GM11168 (cell line): ENCODE results near the gene EPS8.

Experiments
- in situ Hi-C: fragments of 300-500 bp; cut with MboI; formaldehyde crosslinking; loops from one replicate; pipeline ENCODE4 v1.12.0; 2022; ENCODE audit warnings: low sequenced_read_pairs; ENCODE audit not compliant: unreplicated experiment

The EPS8 gene

DNA sequence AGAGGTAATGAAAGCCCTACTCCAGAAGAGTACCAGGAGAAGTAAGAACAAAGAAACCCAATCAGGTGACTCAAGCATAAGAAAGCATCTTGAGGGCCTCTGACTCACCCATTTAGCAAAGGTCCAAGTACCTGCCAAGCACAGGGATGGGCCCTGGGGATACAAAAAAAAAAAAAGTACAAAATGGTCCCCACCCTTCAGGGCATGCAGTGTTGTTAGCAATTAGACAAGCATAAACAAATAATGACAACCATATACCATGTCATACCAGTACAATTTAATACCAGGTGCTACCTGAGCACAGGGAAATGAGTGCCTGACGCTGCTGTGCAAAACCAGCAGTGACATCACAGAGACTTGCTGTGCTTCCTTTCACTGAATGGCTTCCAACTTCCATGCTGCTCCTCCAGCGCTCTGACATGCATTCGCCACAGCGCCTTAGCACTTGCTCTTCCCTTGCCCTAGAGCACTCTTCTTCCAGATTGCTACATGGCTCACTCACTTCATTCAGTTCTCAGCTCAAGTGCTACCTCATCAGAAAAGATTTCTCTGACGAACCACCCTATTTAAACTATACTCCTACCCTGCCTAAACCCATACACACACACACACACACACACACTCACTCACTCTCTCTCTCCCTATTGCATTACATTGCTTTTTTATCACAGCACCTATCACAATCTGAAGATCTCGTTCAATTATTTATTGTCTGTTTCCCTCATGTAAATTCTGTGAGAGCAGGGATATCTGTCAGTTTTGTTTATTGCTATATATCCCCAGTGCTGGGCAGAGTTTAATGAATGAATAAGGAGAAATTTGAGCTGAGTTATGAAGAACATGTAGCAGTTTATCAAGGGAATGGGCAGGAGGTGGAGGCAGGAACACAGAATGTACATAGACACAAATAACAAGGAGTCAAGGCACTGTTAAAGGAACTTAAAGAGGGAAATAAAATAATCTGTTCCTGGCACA lies 12.9 kb upstream of the EPS8 start:
- in situ Hi-C loops: no loop called here

DNA sequence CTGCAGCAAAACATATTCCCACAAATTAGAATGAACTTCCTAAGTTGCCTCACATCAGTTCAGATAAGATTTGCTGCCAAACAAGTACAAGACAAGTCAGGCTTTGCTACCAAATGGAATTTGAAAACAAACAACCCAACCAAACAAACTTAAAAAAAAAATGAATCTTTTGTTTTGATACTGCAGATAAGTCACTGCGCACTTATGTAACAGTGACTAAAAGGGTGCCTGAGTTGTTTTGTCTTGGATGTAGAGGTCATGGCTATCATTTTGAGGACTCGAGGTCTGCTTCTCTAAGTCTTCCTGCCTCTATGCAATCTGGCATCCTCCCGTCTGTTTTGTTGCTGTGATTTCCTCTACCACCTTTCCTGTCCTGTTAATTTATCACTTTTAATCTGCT lies 11.1 kb upstream of the EPS8 start:
- in situ Hi-C loops: no loop called here

DNA sequence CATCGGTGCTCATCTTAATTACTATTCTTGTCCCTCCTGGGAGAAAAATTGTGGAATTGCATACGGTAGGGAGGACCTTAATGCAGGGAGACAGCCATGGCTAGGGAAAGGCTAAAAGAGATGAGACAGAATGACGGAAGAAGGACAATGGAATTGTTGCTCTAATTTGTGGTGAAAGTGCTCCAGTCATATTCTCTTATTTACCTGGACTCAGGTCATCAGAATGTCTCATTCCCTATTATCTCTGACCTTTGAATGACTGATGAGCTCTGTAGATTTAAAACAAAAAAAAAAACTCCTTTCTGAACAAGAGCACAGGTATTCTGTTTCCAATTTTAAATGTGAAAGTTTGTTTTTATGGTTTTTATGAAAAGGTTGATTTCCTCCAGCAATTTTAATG lies 8.6 kb upstream of the EPS8 start:
- in situ Hi-C loops: no loop called here

DNA sequence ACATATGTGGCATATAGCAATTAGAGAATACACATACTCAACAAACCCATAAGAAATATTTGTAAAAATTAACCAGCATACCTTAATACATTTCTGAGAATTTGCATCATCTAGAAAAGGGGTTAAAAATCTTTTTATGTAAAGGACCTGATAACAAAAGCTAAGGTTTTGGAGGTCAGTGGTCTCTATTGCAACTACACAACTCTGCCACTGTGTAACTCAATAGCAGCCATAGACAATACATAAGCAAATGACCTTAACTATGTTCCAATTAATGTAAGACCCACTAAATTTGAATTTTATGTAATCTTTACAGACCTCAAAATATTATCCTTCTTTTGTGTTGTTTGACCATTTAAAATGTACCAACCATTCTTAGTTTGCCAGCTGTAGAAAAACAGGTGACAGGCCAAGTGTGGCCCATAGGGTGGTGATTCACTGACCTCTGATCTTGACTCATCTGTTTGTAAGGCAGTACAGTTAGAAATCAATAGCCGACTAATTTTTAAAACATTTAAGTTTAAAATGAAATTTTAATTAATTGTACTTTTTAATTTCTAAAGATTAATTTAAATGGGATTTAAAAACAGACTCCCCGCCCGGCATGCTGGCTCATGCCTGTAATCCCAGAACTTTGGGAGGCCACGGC lies 7.4 kb upstream of the EPS8 start:
- in situ Hi-C loops: no loop called here

DNA sequence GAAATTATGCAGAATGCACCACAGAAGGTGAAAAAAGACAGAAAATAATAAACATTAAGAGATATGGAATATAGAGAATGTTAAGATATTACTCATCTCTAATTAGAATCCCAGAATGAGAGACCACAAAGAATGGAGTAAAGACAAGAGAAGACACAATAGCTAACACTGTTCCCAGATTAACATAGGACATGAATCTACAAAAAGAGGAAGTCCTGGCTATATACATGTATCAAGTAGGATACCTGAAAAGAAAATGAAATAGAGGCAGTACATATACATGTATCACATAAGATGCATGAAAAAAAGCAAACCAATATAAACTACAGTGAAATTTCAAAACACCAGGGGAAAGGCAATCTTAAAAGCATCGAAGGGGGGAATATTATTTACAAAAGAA lies 5.6 kb upstream of the EPS8 start:
- in situ Hi-C loops: no loop called here

DNA sequence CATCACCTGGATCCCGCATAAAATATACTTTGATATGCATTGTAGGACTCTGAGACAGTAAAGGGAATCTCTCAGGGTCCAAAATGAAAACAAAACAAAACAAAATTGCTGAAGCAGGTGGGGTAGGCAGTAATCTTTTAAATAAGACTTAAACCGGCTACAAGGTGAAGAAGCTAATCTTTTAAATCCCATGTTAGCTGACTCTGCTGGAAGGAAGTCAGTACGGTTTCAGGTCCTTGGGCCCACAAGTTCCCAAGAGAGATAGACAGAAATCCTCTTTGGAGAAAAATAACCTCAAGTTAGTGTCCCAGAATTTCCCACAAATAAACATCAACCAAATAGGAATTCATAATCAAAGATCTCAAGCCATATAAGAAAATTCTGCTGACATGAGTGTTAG lies 5.0 kb upstream of the EPS8 start:
- in situ Hi-C loops: no loop called here

DNA sequence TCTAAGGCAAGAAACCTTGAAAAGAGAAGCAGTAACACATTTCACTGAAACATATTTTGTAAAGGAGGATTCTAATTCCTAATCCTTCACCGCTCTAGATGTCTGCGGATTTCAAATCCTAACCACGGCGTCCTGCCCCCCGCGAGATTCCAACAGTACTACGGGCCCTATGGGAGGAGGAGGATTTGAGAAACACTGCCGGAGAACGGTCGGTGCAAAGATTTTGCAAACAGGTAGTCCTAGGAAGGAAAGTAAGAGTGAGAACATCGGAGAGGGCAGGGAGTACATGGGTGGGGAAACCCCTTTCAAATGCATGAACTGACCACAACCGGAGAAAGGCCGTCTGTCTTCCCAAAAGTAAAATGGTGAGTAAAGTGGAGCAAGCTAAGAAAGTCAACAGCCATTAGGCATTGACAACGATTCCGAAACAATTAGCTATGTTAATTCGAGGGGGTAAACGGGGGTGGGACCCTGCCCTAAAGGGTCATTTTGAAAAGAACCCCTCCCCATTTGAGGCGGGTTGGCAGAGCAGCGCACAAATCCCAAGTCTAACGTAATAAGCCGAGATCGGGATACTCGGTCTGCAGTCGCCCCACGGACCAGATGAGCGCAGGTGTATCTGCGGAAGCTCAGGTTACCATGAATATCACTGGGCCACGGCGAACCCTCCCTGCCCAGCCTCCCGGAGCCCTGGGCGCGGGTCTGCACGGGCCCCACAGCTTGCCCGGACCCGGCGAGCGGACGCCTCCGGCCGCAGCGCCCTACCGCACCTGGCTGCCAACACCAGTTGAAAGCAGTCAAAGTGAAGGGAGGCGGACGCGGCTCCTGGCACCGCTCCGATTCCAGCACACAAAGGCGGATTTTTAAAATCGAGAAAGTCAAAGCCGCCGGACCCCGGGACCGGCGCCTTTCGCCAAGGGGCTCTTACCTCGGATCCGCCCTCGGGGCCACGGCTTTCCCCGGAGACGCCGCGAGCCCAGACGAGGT lies 662 bp downstream of the EPS8 start:
- in situ Hi-C loops: no loop called here

DNA sequence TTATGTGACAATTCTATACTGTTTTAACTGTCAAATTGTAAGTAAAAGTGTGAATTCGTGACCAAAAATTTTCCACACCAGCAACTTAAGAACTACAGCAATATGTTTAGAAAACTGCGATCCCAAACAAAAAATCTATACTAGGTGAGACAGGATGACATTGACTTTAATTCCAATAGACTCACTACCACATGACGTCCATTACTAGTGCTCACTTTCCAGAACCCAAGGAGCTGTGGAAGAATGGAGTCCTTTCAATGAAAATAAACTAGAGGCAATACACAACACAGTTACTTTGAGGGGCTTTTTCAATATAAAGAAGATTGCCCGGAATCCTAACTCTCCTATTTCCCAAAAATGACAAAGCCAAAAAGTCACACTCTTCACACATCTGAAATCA lies 1.4 kb downstream of the EPS8 start:
- in situ Hi-C loops: no loop called here

DNA sequence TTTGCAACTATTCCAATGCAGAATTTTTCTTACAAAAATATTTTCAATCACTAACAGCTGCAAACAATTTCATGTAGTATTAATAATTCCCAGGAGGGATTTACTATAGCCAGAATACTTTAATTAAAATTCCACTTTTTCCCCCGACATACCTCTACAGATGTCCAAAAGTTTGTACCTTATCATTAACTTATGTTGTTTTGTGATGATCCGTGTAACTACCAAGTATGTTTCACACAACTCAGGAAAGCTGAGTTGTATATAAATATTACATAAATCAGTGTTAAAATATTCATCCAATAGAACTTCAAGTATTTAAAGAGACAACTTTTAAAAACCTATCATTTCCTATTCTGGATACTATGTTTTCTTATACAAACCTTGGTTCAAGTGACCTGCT lies 2.4 kb downstream of the EPS8 start:
- in situ Hi-C loops: no loop called here

DNA sequence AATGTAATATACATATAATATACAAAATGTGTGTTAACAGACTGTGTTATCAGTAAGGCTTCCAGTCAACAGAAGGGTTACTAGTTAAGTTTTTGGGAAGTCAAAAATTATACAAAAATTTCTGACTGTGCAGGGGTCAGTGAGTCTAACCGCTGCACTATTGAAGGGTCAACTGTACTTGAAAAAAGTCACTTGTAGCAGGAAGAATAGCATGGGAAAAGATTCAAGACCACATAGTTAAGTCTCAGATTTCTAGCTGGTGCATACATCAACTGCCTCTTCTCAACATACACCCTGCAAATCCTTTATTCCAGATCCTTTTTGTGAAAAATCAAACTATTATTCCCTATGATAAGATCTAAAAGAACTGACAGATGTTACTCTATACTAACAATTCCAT lies 5.9 kb downstream of the EPS8 start:
- in situ Hi-C loops: no loop called here

DNA sequence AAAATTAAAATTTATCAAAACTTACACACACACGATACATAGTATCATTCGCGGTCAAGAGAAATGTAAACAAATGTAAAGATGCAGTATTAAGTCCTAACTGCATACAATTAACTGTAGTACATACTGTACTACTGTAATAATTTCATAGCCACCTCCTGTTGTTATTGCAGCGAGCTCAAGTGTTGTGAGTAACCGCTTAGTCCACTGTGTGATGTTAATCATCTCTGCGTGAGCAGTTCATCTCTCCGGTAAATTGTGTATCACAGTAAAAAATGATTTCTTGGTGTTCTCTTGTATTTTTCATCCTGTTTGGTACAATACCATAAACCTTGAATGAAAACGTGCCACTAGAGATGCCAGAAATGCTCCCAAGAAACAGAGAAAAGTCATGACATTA lies 6.5 kb downstream of the EPS8 start:
- in situ Hi-C loops: no loop called here

DNA sequence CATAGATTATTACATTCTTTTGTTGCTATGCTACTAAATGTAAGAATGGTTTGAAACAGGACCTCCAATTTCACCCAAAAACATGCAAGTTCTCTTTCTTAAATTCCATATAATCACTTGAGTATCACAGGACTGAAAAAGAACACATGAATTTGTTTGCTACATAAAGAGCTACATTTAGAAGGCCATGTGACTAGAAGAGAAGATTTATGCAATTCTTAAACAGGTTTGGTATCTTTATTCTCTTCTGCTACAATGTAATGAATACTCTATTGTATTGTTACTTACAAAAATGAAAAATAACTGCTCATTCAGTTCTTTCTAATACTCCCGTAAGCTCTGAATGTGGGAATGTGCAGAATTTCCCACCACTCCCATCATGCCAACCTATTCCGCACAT lies 9.3 kb downstream of the EPS8 start:
- in situ Hi-C loops: no loop called here

DNA sequence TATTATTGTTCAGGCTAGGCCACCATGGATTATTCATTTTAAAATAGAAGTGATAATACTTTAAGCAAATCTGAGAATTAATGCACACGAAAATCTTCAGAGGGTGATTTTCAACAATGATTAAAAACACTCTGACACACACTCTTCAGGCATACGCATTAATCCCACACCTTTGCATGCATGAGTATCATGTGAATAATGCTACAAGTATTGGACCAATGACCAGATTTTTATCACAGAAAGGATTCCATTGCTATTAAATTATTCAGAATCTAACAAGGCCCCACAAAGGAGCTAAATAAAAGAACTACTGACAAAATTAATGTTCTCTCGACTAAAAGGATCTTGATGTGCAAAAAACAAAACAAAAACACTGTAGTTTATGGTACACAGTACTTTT lies 11.1 kb downstream of the EPS8 start:
- in situ Hi-C loops: no loop called here

DNA sequence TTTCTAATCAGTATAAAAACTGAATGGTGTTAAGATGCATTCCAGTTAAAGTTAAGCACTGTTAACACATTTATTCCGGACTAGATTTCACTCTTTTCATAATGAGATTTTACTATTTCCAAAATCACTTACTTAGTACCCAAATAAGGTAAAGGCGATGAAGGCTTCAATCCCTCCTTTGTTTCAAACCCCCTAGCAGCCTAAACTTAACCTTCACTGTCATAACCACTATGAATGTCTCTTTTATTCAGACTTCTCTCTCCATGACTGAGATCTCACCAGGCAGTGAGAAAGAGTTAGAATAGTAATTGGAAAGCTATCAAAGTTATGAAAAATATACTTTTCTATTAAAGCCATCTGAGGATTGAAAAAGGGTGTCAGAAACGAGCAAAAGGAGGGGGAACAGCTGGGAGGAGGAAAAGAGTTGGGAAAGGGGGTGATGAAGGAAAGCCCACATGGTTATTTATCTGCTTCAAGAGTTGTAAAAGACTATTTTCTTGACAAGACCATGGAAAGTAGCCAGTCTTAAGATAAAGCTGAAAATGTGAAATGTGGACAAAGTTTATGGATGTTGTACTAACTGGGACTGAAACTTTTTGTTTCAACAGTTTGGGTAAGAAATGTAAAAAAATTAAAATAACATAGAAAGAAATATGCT lies 11.7 kb downstream of the EPS8 start:
- in situ Hi-C loops: no loop called here

DNA sequence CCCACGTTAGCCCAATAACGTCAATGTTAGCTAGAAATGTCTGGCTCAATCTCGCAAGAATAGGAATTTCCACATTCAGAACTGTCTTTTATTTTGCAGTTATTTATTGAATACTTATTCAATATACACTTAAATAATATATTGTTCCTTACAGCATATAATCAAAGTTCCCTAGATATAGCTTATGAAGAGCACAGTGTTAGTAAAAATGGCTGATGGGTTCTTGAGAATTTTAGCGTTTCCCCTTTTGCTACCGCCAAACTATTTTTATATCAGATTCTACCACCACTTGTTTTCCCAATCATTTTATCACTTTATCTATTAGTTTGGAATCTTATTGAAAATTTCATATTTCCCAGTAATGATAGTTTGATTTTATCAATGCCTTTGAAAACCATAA lies 12.7 kb downstream of the EPS8 start:
- in situ Hi-C loops: no loop called here

DNA sequence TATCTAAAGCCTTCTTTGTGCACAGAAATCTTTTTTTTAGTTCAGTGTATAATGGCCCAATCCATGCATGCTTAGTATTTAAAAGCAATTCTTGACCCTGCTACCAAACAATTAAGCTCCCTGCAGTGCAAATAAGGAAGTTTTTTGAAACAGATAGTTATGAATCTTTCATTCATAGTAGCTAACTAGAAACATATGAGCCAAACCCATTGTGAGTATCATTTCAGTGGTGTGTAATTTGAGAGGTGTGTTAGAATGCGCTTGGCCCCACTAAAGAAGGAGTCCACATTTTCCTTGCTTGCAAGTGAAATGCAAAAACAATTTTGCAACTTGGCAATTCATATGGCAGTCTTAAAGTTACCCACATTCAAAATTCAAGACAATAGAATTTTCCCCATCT lies 14.4 kb downstream of the EPS8 start:
- in situ Hi-C loops: no loop called here

DNA sequence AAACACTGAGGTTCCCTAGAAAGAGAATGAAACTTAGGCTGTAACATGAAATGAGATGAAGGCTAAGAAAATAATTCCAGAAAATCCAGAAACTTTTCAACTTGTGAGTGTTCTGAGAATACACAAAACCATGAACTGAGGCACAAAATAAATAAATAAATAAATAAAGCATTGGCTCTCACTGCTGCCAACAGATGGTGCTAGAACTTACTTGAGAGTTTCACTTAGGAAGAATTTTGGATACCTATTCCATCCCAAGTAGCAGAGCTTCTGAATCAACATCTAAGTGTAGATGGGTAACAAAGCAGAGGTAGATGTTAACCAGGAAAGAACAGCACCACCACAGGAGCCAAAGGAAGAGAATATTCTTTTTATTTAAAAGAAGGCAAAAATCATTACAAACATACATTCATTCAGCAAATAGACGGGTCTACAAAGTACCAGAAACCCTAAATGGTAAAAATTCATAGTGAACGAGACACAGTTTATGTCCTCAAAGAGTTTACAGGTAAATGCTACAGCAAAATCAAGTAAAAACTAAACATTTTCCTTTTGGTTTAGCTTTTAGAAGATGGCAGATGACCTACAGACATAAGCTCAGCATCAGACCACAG lies 16.7 kb downstream of the EPS8 start:
- in situ Hi-C loops: no loop called here

DNA sequence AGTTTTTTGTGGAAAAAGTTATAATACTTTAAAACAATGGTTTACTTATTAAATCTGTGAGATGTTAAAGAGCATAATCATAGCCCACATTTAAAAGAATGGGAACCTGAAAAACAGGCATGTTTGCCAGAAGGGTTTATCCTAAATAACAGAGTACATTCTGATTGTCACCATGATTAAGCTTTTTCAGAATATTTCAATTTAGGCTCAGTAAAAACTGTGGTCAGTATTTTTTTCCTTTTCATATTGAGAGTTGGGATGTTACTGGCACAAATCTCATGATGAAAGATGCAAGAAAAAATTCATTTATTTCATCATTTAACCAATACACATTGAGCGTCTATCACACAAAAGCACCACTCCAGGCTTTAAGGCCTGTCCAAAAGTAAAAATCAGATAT lies 18.6 kb downstream of the EPS8 start:
- in situ Hi-C loops: no loop called here

DNA sequence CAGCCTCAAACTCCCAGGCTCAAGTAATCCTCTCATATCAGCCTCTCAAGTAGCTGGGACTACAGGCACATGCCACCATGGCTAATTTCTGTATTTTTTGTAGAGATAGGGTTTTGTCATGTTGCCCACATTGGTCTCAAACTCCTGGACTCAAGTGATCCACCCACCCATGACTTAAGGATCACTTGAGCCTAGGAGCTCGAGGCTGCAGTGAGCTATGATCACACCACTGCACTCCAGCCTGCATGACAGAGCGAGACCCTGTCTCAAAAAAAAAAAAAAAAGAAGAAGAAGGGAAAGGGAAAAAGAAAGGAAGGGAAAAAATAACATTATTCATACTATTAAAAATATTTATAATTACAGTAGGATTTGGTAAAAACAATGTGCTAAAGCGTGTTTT lies 19.2 kb downstream of the EPS8 start:
- in situ Hi-C loops: no loop called here

DNA sequence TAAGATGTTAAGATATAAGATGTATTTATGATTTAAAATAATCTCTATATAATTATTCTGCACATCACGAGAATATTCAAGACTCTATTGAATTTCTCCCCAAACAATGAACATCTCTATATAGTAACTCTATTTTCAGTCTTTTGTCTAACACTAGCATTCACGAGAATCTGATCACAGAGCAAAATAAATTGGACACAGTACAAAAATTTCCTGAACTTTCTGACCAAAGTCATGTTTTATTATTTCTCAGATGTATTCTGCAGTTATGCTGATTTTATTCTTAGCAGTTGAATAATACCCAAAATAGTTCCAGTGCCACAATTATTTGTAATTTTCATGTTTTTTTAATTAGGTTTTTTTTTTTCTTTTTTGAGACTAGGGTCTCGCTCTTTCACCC lies 19.6 kb downstream of the EPS8 start:
- in situ Hi-C loops: no loop called here
